H1 (cell line): ENCODE results near the gene IL10RA. TPM values are rescaled to one million over a fixed set of nuclear protein-coding genes. Genes with fewer than 3 reads are reported as not detected.

Source experiments
- CHD2 ChIP-seq: IDR thresholded peaks from 2 replicates; pipeline ENCODE4 v1.6.1; 2012; ENCODE audit warnings: low read length, improper control_type of control experiment
- EGR1 ChIP-seq: IDR thresholded peaks from 2 replicates; pipeline ENCODE4 v1.6.1; 2011; ENCODE audit warnings: low read depth, low read length, borderline replicate concordance
- JUND ChIP-seq: IDR thresholded peaks from 2 replicates; pipeline ENCODE4 v1.6.1; 2011; ENCODE audit warnings: mild to moderate bottlenecking, improper control_type of control experiment, low read length
- SIN3A ChIP-seq, 2 experiments: IDR thresholded peaks in 1 of 2; conservative IDR thresholded peaks in 1 of 2; 2 replicates each; pipeline ENCODE4 v1.6.1; 2011 to 2012; ENCODE audit warnings: low read length in 2 of 2, improper control_type of control experiment in 1 of 2, low read depth in 1 of 2, mild to moderate bottlenecking in 1 of 2
- polyA plus RNA-seq, 7 experiments: library from polyadenylated mRNA; depleted of rRNA in 3 of 7; stranded (reverse) in 5 of 7; unstranded in 2 of 7; fragments of >200 nt in 5 of 7; fragments of 200-250 nt in 2 of 7; gene quantifications; 1 replicate in 5 of 7; 2 replicates in 1 of 7; 4 replicates in 1 of 7; pipeline versions ENCODE4 v1.2.1 to v1.2.3, GENCODE V29; 2011 to 2013; ENCODE audit warnings: missing spikeins in 2 of 7, mixed read lengths in 2 of 7
- total RNA-seq: library from RNA; stranded (reverse); fragmentation: NEBNext Ultra II Directional; extraction: Animal tissue kit (Norgen Biotek cat#: 25700); gene quantifications from 2 replicates; pipeline ENCODE4 v1.2.1, GENCODE V29; 2021
- TF ChIP-seq, protein P1 (sequence below): IDR thresholded peaks from 2 replicates; pipeline ENCODE4 v1.6.1; 2012; ENCODE audit warnings: inconsistent platforms

Gene IL10RA
- total and polyA plus RNA-seq, 2 of the 8 experiments (the other 6 are each of a cell fraction or from before 2014, with no cell fraction given): 0.05 to 0.11 TPM

DNA sequence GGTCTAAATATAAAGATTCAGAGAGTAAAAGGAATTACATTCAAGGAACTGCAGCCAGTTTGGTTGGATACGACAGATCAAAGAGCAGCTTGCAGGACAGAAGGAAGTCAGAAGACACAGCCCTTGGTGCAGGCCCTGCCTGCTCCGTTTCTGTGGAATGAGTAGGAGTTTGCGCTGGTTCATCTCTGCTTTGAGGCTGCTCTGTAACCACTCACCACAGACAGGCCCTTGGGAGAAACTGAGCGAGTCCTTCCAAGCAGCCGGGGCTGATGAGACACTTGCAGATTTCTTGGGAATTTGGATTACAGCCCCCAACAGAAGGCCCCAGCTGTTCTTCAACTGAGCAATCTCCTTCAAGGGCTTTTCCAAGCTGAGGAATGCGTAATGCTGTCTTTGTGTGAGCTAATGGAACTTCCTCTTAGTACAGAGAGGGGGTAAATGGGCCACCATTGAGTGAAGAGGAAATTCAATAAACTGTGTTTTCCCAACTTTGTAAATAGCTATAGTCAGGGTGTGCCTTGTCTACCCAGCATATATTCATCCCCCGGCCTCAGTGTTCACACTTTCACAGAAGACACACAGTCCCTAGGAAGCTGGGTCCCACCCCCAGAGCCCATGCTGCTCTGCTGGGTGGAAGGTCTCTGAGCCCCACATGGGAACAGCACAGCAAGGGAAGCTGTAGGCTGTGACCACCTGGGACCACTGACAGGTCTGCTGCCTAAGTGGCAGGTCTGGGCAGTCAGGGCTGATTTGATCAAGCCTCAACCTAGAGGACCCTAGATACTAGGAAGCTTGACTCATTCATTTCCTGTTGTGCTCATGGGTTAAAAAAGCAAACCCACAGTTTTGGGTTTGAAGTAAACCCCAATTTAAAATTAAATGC, 16.6 kb downstream of the IL10RA start (continued):
- TF ChIP-seq, protein P1, sequence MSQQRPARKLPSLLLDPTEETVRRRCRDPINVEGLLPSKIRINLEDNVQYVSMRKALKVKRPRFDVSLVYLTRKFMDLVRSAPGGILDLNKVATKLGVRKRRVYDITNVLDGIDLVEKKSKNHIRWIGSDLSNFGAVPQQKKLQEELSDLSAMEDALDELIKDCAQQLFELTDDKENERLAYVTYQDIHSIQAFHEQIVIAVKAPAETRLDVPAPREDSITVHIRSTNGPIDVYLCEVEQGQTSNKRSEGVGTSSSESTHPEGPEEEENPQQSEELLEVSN: no peak
- TF ChIP-seq CHD2: no peak
- no peak for TF ChIP-seq SIN3A (conservative IDR thresholded peaks at IDR 0.05 in 1 of 2, IDR thresholded peaks at IDR 0.05 in 1 of 2; ENCODE audit: low read depth in 1 of 2, low read length in 2 of 2)
- no peak for TF ChIP-seq JUND
- no peak for TF ChIP-seq EGR1
